ENCODE data around the gene ZNF81.

GRCh38 chrX:47864785-47865184 lies 28.1 kb downstream of the ZNF81 start:
- TF ChIP-seq POLR2A (IDR thresholded peaks at IDR 0.05; ENCODE audit: low read length) (no peak), GATA1 (IDR thresholded peaks at IDR 0.05; ENCODE audit: low read depth, low read length) (no peak)
